ENCODE results near the gene ADIPOQ. TPM values are rescaled to one million over a fixed set of nuclear protein-coding genes. Genes with fewer than 3 reads are reported as not detected.

Gene ADIPOQ
- total and polyA plus RNA-seq, 2 donors (not counting 1 experiment from before 2014, with no cell fraction given): not detected

- peaks cover 50% of the 10 kb centered on the region for H3K27me3 Mint-ChIP-seq
- no peak overlapping the region for H2AFZ ChIP-seq (ENCODE audit: insufficient read depth, low read depth, low read length, poor library complexity, severe bottlenecking)
- DNase-seq (no peak), ATAC-seq (ENCODE audit: low read depth) (no peak)
- no peak overlapping the region for H3K9ac ChIP-seq (ENCODE audit: low read length)
- CTCF ChIA-PET: no interaction called here
- no peaks in the 10 kb centered on the region for H3K36me3 ChIP-seq (replicated peaks in 1 of 2; ENCODE audit: control extremely low read depth in 1 of 2, control insufficient read depth in 1 of 2, extremely low read depth in 1 of 2, insufficient read depth in 2 of 2, low read length in 1 of 2)
- H4K20me1 ChIP-seq (ENCODE audit: control insufficient read depth, insufficient read depth, low read length, poor library complexity, severe bottlenecking): no peaks in the 10 kb centered on the region
- peaks cover 0 to 4% (median 0%) of the 10 kb centered on the region in 3 donors for H3K9me3 ChIP-seq (ENCODE audit: control extremely low read depth in 1 of 3, control insufficient read depth in 2 of 3, insufficient read depth in 1 of 3, low read length in 2 of 3)
- intact Hi-C loops (cut with micrococcal nuclease): no loop called here
- H3K4me3 ChIP-seq (ENCODE audit: control extremely low read depth in 1 of 5, extremely low read depth in 1 of 5, insufficient read depth in 1 of 5, low read depth in 2 of 5, low read length in 4 of 5): no peak overlapping the region
- H3K79me2 ChIP-seq (ENCODE audit: control insufficient read depth, insufficient read depth, low read length): no peaks in the 10 kb centered on the region
- peaks cover 4 to 6% of the 10 kb centered on the region in 2 donors for H3K4me1 ChIP-seq (ENCODE audit: control insufficient read depth in 2 of 2, insufficient read depth in 2 of 2, low read length in 2 of 2)
- WGBS (ENCODE audit: insufficient coverage): 100% methylated on average over 1 of the region's 1 CpG
- TF ChIP-seq EZH2 (IDR thresholded peaks at IDR 0.05; ENCODE audit: borderline replicate concordance, insufficient read depth, low read depth, low read length, poor library complexity, severe bottlenecking) (no peak), CTCF (IDR thresholded peaks at IDR 0.05) (no peak)
- H3K4me1 Mint-ChIP-seq: peaks cover 1% of the 10 kb centered on the region
- POLR2A ChIA-PET: no interaction called here
- peaks cover 0 to 52% (median 34%) of the 10 kb centered on the region in 4 experiments for H3K27me3 ChIP-seq (replicated peaks in 1 of 4; ENCODE audit: control extremely low read depth in 1 of 4, control insufficient read depth in 3 of 4, insufficient read depth in 4 of 4, low read length in 3 of 4)
- no peak overlapping the region for H3K27ac Mint-ChIP-seq
- no peak overlapping the region for H3K4me3 Mint-ChIP-seq
- no peaks in the 10 kb centered on the region for H3K9me3 Mint-ChIP-seq (ENCODE audit: insufficient read depth)
- no peak overlapping the region for H3K27ac ChIP-seq (ENCODE audit: low read length in 2 of 2)
- no peak overlapping the region for H3K4me2 ChIP-seq (replicated peaks; ENCODE audit: low read depth, low read length, poor library complexity, severe bottlenecking)
Measured at GRCh38 chr3:186832276-186832675, 10.2 kb upstream of the ADIPOQ start.

GRCh38 chr3:186839874-186840641, 2.5 kb upstream of the ADIPOQ start:
- no peak overlapping the region for H2AFZ ChIP-seq (ENCODE audit: insufficient read depth, low read depth, low read length, poor library complexity, severe bottlenecking)
- DNase-seq (no peak), ATAC-seq (ENCODE audit: low read depth) (no peak)
- CTCF ChIA-PET: interaction anchor here (1.3 to 1.7 kb wide), 2 partner anchors 10 to 325 kb away, joined by 3 to 5 read pairs; no protein-coding TSS in a partner anchor
- no peak overlapping the region for H3K9ac ChIP-seq (ENCODE audit: low read length)
- H3K4me3 ChIP-seq (ENCODE audit: control extremely low read depth in 1 of 5, extremely low read depth in 1 of 5, insufficient read depth in 1 of 5, low read depth in 2 of 5, low read length in 4 of 5): no peak overlapping the region
- no peaks in the 10 kb centered on the region for H4K20me1 ChIP-seq (ENCODE audit: control insufficient read depth, insufficient read depth, low read length, poor library complexity, severe bottlenecking)
- POLR2A ChIA-PET: no interaction called here
- Mint-ChIP-seq H3K27ac (no peak overlapping the region), H3K9me3 (ENCODE audit: insufficient read depth) (no peaks in the 10 kb centered on the region), H3K4me3 (no peak overlapping the region), H3K27me3 (peaks cover 14% of the 10 kb centered on the region), H3K4me1 (no peaks in the 10 kb centered on the region)
- H3K4me2 ChIP-seq (replicated peaks; ENCODE audit: low read depth, low read length, poor library complexity, severe bottlenecking): no peak overlapping the region
- H3K27me3 ChIP-seq (replicated peaks in 1 of 4; ENCODE audit: control extremely low read depth in 1 of 4, control insufficient read depth in 3 of 4, insufficient read depth in 4 of 4, low read length in 3 of 4): no peaks in the 10 kb centered on the region
- no peak for TF ChIP-seq EZH2 (IDR thresholded peaks at IDR 0.05; ENCODE audit: borderline replicate concordance, insufficient read depth, low read depth, low read length, poor library complexity, severe bottlenecking)
- no peak for TF ChIP-seq CTCF (IDR thresholded peaks at IDR 0.05)
- intact Hi-C loops (cut with micrococcal nuclease): no loop called here
- H3K36me3 ChIP-seq (replicated peaks in 1 of 2; ENCODE audit: control extremely low read depth in 1 of 2, control insufficient read depth in 1 of 2, extremely low read depth in 1 of 2, insufficient read depth in 2 of 2, low read length in 1 of 2): no peaks in the 10 kb centered on the region
- H3K9me3 ChIP-seq (ENCODE audit: control extremely low read depth in 1 of 3, control insufficient read depth in 2 of 3, insufficient read depth in 1 of 3, low read length in 2 of 3): no peaks in the 10 kb centered on the region
- 96% methylated on average over 13 of the region's 17 CpGs for WGBS (ENCODE audit: insufficient coverage)
- H3K27ac ChIP-seq (ENCODE audit: low read length in 2 of 2): no peak overlapping the region
- no peaks in the 10 kb centered on the region for H3K79me2 ChIP-seq (ENCODE audit: control insufficient read depth, insufficient read depth, low read length)
- no peaks in the 10 kb centered on the region for H3K4me1 ChIP-seq (ENCODE audit: control insufficient read depth in 2 of 2, insufficient read depth in 2 of 2, low read length in 2 of 2)

Data from B cell (primary cell).